Measurements from ENCODE around the gene TOGARAM2.
"Not testable (repeated sequence)": the region's sequence is repeated elsewhere in the genome, so short reads cannot be mapped to it uniquely, and the experiment has no call there.

The TOGARAM2 gene

DNA sequence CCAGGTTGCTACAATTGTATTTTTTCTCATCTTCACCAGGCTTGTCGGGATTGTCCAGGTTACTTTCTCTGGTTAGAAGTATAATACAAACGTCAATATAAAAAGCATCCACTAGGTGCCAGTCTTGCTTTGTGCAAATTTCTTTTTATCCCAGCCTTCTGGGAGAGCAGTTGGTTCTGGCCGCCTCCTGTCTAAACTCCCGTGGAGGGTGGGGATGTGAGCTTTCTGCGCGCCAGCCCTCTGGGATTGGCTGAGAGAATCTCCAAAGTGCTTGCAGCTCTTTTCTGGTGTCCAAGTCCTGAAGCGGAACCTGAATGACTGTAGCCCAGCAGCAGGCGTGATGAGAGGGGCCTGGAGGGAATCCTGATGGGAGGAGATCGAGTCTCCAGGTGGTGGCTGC is 22.4 kb upstream of the TOGARAM2 start:
- Mint-ChIP-seq H3K36me3 (no peaks in the 10 kb centered on the region), H3K27ac (no peak overlapping the region), H3K9me3 (no peaks in the 10 kb centered on the region), H3K4me1 (peaks cover 2% of the 10 kb centered on the region), H3K27me3 (peaks cover 2% of the 10 kb centered on the region), H3K4me3 (no peak overlapping the region)
- DNase-seq (ENCODE audit: low spot score in 2 of 2) (peak in 1 of 2 donors; percentile 32), ATAC-seq (ENCODE audit: low read depth) (peak; percentile 35)

GRCh38 chr2:28960401-28960800 is 20.7 kb upstream of the TOGARAM2 start:
- peaks cover 2% of the 10 kb centered on the region for H3K4me1 Mint-ChIP-seq
- H3K4me3 Mint-ChIP-seq = no peak overlapping the region
- H3K27me3 Mint-ChIP-seq = peaks cover 4% of the 10 kb centered on the region
- no peak overlapping the region for H3K27ac Mint-ChIP-seq
- DNase-seq (ENCODE audit: low spot score in 2 of 2) = no peak
- H3K36me3 Mint-ChIP-seq = peaks cover 2% of the 10 kb centered on the region
- peaks cover 2% of the 10 kb centered on the region for H3K9me3 Mint-ChIP-seq
- ATAC-seq (ENCODE audit: low read depth) = no peak

- Mint-ChIP-seq H3K27me3 (peaks cover 4% of the 10 kb centered on the region), H3K9me3 (peaks cover 2% of the 10 kb centered on the region), H3K4me3 (no peak overlapping the region), H3K4me1 (peaks cover 2% of the 10 kb centered on the region), H3K36me3 (peaks cover 2% of the 10 kb centered on the region), H3K27ac (no peak overlapping the region)
- ATAC-seq (ENCODE audit: low read depth) = no peak
- no peak for DNase-seq (ENCODE audit: low spot score in 2 of 2)
These were observed 18.6 kb upstream of the TOGARAM2 start for GRCh38 chr2:28962505-28962904.

DNA sequence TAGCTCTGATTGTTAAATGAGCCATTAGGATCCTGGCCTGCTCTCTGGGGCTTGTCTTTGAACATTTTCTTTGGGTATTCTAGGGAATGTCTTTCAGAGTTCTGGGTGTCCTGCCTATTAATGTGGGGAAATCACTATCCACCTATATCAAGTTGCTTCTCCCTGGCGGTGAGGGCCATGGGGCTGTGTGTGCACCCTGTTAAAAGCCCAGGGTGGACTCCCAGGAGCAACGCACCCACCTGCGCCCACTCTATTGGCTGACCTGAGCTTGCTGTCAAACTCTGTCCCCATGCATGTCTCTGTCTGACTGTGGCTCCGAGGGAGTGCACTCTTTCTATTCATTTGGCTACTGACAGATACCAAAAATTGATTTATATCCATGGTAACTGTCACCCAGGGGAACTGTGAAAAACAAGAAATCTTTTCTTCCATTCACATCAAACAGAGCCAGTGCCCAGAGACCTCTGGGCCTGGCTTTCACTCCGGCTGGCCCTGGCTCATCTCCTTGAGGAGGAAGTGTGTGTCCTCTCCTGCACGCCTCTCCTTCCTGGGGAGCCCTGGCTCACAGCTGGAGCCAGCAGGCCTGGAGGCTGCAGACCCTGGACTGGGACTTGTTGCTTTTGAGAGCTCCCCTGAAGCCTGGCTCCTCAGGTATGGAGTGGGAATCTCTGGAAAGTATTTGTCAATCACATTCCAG is 10.5 kb upstream of the TOGARAM2 start:
- H3K36me3 Mint-ChIP-seq = no peaks in the 10 kb centered on the region
- ATAC-seq (ENCODE audit: low read depth) = no peak
- H3K27me3 Mint-ChIP-seq = peaks cover 8% of the 10 kb centered on the region

DNA sequence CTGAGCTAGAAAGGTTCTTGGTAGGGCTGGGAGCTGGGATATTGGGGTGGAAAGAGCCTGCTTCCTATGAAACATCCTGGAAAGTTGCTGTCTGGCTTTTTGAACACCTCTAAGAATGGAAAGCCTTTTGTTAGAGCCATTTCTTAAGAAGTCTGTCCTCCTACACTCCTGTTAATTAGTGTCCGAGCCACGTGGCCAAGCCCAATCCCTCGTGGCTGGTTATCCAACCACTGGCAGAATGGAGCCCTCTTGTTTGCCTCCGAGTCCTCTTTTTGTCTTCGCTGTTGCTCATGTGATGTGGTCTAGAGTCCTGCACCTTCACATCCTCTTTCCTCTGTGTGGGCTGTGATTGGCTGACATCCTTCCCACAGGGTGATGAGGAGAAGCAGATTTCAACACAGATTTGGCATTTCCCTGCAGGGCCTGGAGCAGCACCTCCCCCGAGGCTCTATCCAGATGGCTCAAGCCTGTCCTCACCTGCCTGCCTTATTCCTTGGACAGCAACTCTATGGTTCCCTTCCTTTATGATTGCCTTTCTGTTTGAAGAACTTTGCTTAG is 8.2 kb upstream of the TOGARAM2 start:
- Mint-ChIP-seq H3K4me3 (no peak overlapping the region), H3K4me1 (no peaks in the 10 kb centered on the region), H3K27ac (no peak overlapping the region), H3K36me3 (no peaks in the 10 kb centered on the region), H3K9me3 (peaks cover 1% of the 10 kb centered on the region), H3K27me3 (peaks cover 12% of the 10 kb centered on the region)
- DNase-seq (ENCODE audit: low spot score in 2 of 2) = no peak
- peak; percentile 29 for ATAC-seq (ENCODE audit: low read depth)

More for the DNA sequence above, 10.5 kb upstream of the TOGARAM2 start:
- Mint-ChIP-seq H3K4me1 (no peaks in the 10 kb centered on the region), H3K4me3 (no peak overlapping the region), H3K9me3 (peaks cover 1% of the 10 kb centered on the region), H3K27ac (no peak overlapping the region)
- no peak for DNase-seq (ENCODE audit: low spot score in 2 of 2)

DNA sequence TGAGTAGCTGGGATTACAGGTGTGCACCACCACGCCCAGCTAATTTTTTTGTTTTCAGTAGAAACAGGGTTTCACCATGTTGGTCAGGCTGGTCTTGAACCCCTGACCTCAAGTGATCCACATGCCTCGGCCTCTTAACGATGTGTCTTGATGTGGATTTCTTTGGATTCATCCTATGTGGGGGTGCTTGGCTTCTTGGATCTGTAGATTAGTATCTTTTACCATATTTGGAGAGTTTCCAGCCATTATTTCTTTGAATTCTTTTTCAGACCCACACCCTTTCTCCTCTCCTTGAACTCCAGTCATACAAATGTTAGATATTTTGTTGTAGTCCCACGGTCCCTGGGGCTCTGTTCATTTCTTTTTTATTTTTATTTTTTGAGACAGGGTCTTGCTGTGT is 6.8 kb upstream of the TOGARAM2 start:
- Mint-ChIP-seq H3K9me3 (peaks cover 1% of the 10 kb centered on the region), H3K4me1 (no peaks in the 10 kb centered on the region), H3K27me3 (peaks cover 8% of the 10 kb centered on the region), H3K27ac (no peak overlapping the region), H3K36me3 (no peaks in the 10 kb centered on the region), H3K4me3 (no peak overlapping the region)
- ATAC-seq (ENCODE audit: low read depth) (no peak), DNase-seq (ENCODE audit: low spot score in 2 of 2) (no peak)

GRCh38 chr2:28975671-28976070 is 5.4 kb upstream of the TOGARAM2 start:
- Mint-ChIP-seq H3K9me3 (peaks cover 1% of the 10 kb centered on the region), H3K27me3 (peaks cover 8% of the 10 kb centered on the region), H3K4me1 (no peaks in the 10 kb centered on the region), H3K4me3 (no peak overlapping the region), H3K27ac (no peak overlapping the region), H3K36me3 (no peaks in the 10 kb centered on the region)
- no peak for ATAC-seq (ENCODE audit: low read depth)
- no peak for DNase-seq (ENCODE audit: low spot score in 2 of 2)

DNA sequence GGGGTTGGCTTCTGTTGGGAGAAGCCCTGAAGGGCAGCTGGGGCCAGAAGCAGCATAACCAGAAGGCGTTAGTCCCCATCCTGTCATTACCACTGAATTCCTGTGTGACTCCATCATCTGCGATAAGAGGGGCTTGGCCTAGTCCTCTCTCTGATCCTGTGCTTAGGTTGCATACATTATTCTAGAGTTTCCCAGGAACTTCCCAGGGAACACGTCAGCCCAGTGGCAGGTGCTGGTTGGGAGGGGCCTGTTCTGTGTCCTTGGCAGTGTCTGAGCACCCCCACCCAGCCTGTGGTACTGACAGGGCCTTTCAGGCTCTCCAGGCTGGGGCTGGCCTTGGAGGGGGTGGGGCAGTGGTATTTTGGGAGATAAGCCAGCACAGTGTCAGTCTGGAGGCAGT is 4.5 kb upstream of the TOGARAM2 start:
- H3K27ac Mint-ChIP-seq = no peak overlapping the region
- DNase-seq (ENCODE audit: low spot score in 2 of 2) = no peak

DNA sequence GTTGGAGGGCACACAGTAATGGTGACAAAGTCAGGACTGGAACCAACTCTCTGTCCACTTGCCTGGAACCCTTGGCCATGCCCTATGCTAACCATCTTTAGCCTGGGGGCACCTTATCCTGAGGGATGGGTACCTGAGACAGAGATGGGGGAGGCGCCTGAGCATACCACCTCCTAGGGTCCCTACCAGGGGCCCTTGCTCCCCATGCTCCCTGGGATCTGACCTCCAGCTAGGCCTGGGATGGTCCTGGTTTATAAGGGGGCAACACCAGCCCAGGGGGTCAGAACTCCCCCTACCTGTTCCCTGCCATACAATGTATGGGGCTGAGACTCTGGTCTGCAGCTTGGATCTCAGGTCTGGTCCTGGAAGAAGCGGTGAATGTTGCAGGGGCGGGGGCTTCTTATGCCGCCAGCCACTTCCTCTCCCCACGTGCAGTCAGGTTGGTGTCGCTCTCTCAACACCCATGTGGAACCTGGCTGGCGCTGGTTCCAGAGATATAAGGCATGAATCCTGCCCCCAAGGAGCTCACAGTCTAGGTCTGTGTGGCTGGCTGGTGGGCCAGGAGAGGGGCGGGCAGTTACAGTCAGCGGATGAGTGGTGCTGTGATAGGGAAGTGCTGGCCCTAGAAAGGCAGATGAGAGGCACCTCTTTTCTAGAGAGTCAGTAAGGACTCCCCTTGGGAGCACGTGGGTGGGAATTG is 3.8 kb upstream of the TOGARAM2 start:
- DNase-seq (ENCODE audit: low spot score in 2 of 2) = no peak
- no peaks in the 10 kb centered on the region for H3K36me3 Mint-ChIP-seq
- H3K4me1 Mint-ChIP-seq = no peaks in the 10 kb centered on the region
- peaks cover 8% of the 10 kb centered on the region for H3K27me3 Mint-ChIP-seq
- H3K27ac Mint-ChIP-seq = no peak overlapping the region
- H3K4me3 Mint-ChIP-seq = no peak overlapping the region
- H3K9me3 Mint-ChIP-seq = peaks cover 1% of the 10 kb centered on the region
- no peak for ATAC-seq (ENCODE audit: low read depth)

More for the DNA sequence above, 4.5 kb upstream of the TOGARAM2 start:
- Mint-ChIP-seq H3K4me3 (no peak overlapping the region), H3K27me3 (peaks cover 8% of the 10 kb centered on the region), H3K36me3 (no peaks in the 10 kb centered on the region), H3K4me1 (no peaks in the 10 kb centered on the region), H3K9me3 (peaks cover 1% of the 10 kb centered on the region)
- no peak for ATAC-seq (ENCODE audit: low read depth)

- ATAC-seq (ENCODE audit: low read depth); DNase-seq (ENCODE audit: low spot score in 2 of 2); H3K36me3 Mint-ChIP-seq; H3K27me3 Mint-ChIP-seq; H3K4me1 Mint-ChIP-seq; H3K4me3 Mint-ChIP-seq; H3K27ac Mint-ChIP-seq; H3K9me3 Mint-ChIP-seq: not testable (repeated sequence)
These were observed 3.1 kb upstream of the TOGARAM2 start for GRCh38 chr2:28978001-28978400.

DNA sequence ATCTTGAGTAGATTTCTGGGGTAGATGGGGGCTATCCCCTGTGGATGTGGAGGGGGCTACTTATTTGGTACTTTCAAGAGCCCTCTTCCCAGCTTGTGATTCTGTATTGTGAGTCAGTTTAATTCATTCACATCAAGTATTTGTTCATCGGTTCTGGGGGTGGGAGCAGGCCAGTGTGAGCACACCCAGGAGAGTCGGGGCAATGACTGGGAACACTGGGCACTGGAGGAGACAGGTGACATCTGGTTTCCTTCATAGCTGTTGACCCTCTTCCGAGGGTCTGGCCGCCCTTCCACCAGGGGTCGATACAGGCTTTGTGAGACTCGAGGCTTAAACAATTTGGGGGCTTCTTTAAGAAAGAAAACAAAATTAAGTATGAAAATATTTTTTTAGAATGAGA is 2.5 kb upstream of the TOGARAM2 start:
- Mint-ChIP-seq H3K27me3 (peaks cover 4% of the 10 kb centered on the region), H3K27ac (no peak overlapping the region), H3K36me3 (no peaks in the 10 kb centered on the region)

DNA sequence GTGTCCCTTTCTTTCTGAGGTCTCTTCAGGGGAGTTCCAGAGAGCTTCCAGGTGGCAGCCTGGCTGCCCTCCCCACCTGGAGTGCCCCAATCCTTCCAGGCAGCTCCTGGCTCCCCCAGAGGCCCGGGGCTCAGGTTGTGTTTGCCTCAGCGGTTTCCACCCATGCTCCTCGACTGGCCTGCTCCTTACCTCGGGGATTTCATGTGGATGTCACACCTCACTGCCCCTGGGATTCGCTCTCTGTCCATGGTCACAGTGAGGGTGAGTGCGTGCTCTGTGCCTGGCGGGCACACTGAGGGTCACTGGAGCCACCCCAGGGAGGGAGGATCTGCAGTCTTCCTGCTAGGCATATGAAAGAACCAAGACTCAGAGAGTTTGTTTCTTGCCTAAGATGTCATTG is 2.1 kb upstream of the TOGARAM2 start:
- Mint-ChIP-seq H3K27me3 (peaks cover 4% of the 10 kb centered on the region), H3K36me3 (no peaks in the 10 kb centered on the region), H3K4me3 (no peak overlapping the region), H3K27ac (no peak overlapping the region), H3K9me3 (no peaks in the 10 kb centered on the region), H3K4me1 (no peaks in the 10 kb centered on the region)
- ATAC-seq (ENCODE audit: low read depth) = no peak
- no peak for DNase-seq (ENCODE audit: low spot score in 2 of 2)

More for the DNA sequence above, 2.5 kb upstream of the TOGARAM2 start:
- H3K4me1 Mint-ChIP-seq = no peaks in the 10 kb centered on the region
- H3K9me3 Mint-ChIP-seq = no peaks in the 10 kb centered on the region
- H3K4me3 Mint-ChIP-seq = no peak overlapping the region
- ATAC-seq (ENCODE audit: low read depth) = no peak
- DNase-seq (ENCODE audit: low spot score in 2 of 2) = no peak

DNA sequence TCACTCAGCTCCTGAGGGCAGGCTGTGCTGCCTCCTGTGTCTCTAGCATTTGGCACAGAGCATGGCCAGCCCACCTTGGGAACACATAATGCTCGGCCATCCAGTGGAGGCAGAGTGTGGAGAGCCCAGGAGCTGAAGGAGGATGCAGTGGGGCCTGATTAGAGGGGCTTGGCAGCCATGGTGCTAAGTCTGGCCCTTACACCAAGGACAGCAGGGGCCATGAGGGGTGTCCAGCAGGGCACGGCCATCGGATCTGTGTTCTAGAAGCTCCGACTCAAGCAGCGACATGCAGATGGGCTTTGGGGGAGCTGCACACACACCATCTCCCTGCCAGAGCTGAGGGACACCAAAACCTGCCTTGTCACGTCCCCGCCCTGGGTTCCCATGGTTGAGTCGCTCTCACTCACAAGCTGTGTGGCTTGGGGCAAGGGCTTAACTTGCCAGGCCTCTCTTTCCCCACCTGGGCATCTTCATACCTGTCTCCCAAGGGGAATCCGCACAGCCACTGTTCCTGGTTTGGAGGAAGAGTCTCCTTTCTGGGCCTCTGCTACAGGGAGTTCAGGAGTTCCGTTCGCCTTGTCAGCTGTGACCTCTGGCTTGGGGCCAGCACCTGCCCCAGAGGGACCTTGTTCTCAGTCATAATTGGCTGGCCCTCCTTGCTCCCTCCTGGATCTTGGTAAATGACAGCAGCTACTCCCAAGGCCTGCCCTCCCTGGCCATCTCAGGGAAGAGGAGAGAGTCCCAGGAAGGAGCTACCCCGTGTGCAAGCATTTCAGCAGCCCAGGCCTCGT is 1.3 kb upstream of the TOGARAM2 start:
- Mint-ChIP-seq H3K27ac (no peak overlapping the region), H3K36me3 (no peaks in the 10 kb centered on the region)
- ATAC-seq (ENCODE audit: low read depth) = no peak

More for the DNA sequence above, 1.3 kb upstream of the TOGARAM2 start:
- no peaks in the 10 kb centered on the region for H3K4me1 Mint-ChIP-seq
- H3K9me3 Mint-ChIP-seq = no peaks in the 10 kb centered on the region
- no peak overlapping the region for H3K4me3 Mint-ChIP-seq
- no peak for DNase-seq (ENCODE audit: low spot score in 2 of 2)
- H3K27me3 Mint-ChIP-seq = peaks cover 4% of the 10 kb centered on the region

All from memory B cell (primary cell).